COLO668 (cell line): ENCODE data around the gene ARHGAP40.

Source experiments
- DNase-seq: peaks from one replicate; lab custom pipeline; 2025; ENCODE audit not compliant: unreplicated experiment; lab: John Stamatoyannopoulos, UW

ARHGAP40 gene

GRCh38 chr20:38649275-38649891 lies 47.8 kb downstream of the ARHGAP40 start:
- no peak for DNase-seq

GRCh38 chr20:38650010-38650409 lies 48.4 kb downstream of the ARHGAP40 start:
- DNase-seq: no peak

- DNase-seq: no peak
Observed at GRCh38 chr20:38651154-38651553, 49.5 kb downstream of the ARHGAP40 start.

- DNase-seq: no peak
Observed at GRCh38 chr20:38651562-38651961, 50.0 kb downstream of the ARHGAP40 start.

DNA sequence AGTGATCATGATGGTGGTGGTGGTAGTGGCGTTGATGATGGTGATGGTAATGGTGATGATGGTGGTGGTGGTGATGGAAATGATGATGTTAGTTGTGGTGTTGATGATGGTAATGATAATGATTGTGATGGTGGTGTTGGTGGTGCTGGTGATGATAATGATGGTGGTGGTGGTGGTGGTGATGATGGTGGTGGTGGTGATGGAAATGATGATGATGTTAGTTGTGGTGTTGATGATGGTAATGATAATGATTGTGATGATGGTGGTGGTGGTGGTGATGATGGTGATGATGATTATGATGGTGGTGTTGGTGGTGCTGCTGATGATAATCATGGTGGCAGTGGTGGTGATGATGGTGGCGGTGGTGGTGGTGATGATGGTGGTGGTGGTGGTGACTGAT lies 51.4 kb downstream of the ARHGAP40 start:
- DNase-seq: no peak

GRCh38 chr20:38657390-38657789 lies 55.8 kb downstream of the ARHGAP40 start:
- no peak for DNase-seq

DNA sequence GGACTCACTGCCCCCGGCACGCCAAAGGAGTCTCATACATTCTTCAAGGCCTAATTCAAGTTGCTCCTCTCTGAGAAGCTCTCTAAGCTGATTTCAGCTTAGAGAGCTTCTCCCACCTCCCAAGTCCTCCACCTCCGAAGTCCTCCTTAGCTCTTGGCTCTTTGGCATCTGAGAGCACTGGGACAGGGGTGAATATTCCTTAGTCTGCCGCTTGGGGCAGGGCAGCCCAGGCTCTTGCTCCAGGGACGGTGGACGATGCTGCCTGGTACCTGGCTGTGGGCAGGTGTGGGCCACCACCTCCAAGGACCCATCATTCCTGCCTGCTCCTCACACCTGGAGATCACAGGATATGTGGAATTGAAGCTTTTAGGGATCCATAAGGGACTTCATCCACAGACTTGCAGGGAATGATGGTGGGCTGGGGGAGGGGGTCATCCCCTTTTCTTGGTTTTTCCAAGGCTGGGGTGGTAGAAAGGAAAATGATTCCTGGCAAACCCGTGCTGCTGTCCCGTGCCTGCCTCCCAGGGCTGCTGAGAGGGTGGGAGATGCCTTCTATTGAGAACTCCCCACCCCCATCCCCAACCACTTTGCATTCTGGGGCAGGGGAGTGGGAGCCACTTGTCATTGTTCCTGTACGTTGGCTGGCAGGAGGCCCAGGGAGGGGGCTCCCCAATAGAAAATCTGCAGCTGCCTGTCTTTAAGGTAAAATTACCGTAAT lies 57.4 kb downstream of the ARHGAP40 start:
- DNase-seq: peak; percentile 36

GRCh38 chr20:38659597-38659880 lies 57.9 kb downstream of the ARHGAP40 start:
- no peak for DNase-seq

DNA sequence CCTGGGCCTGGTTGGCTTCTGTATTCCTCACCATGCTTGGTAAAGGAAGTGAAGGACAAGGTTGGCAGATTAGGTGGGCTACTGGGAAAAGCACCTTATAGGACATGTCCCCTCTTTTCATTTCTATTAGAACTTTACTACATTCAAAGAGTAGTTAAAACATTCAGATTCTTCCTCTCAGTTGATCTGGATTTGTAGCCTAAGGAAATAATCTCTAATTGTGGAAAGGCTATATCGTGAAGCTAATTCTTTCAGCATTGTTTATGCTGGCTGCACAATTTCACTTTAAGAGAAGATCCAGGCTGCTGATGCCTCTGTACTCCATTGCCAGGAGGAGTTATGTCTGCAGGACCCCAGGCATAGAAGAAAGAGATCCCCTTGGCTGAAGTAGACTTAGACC lies 58.8 kb downstream of the ARHGAP40 start:
- DNase-seq: no peak

- no peak for DNase-seq
Observed at GRCh38 chr20:38663660-38664059, 62.1 kb downstream of the ARHGAP40 start.

DNA sequence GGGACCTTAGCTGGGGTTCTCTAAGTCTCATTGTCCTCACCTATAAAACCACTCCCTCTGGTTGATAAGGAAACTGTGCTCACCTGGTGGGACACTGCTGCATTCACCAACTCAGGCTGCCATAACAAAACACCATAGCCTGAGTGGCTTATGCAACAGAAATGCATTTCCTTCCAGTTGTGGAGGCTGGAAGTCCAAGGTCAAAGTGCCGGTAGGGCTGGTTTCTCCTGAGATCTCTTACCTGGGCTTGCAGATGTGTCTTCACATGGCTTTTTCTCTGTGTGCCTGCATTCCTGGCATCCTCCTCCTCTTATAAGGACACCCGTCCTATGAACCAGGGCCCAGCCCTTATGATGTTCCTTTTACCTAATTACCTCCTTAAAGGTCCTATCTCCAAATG lies 62.7 kb downstream of the ARHGAP40 start:
- no peak for DNase-seq

- DNase-seq: no peak
Observed at GRCh38 chr20:38665094-38665493, 63.5 kb downstream of the ARHGAP40 start.

- no peak for DNase-seq
Observed at GRCh38 chr20:38665506-38666285, 64.1 kb downstream of the ARHGAP40 start.

- DNase-seq: no peak
Observed at GRCh38 chr20:38667417-38667956, 65.9 kb downstream of the ARHGAP40 start.

GRCh38 chr20:38669688-38670087 lies 68.1 kb downstream of the ARHGAP40 start:
- DNase-seq: no peak

DNA sequence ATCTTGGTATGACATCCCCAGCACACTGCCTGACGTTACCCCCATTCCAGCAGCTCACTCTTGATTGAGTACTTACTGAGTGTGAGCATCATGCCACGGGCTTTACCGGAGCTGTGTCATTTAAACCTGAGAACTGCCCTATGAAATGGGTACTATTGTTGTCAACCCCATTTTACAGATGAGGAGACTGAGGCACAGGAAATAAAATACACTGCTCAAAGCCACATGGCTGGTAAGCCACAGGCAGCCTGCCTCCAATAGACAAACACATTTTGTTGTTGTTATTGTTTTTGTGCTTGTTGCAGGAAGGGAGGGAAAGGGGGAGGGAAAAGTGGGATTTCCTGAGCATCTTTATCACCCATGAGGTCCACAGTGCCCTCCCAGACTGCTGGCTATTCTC lies 69.2 kb downstream of the ARHGAP40 start:
- no peak for DNase-seq

GRCh38 chr20:38671186-38671585 lies 69.6 kb downstream of the ARHGAP40 start:
- DNase-seq: no peak

GRCh38 chr20:38671701-38672292 lies 70.2 kb downstream of the ARHGAP40 start:
- DNase-seq: no peak

DNA sequence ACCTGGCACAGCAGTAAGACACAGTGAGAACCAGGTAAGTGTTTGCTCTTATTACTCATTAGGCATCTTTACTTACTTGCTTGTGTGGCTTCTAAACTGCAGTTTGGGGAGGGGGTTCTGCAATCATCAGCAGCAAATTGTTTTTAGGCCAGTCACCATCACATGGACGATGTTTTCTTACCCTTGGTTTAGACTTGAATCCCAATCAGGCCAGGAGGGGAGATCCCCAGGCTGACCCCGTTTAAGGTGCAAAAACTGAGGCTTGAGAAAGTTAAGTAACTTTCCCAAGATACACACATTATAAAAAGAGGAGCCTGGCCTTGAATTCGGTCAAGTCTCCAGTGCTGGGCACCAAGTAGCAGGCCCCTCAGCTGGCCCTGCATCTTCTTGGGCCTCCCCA lies 70.9 kb downstream of the ARHGAP40 start:
- no peak for DNase-seq

DNA sequence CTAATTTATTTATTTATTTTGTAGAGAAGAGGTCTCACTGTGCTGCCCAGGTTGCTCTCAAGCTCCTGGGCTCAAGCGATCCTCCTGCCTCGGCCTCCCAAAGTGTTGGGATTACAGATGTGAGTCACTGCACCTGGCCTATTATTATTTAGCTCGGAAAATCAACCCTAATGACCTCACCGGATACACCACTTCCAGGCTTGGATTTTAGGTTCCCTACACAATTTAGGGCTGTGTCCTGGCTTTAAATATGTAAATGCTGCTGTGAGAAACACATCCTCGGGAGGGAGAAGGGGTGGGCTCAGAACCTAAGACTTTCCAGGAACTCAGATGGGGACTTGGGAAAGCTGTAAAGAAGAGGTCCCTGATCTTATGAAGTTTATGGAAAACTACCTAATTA lies 71.7 kb downstream of the ARHGAP40 start:
- no peak for DNase-seq

- peak; percentile 24 for DNase-seq
Observed at GRCh38 chr20:38673725-38674091, 72.1 kb downstream of the ARHGAP40 start.
